ENCODE results near the gene SLC31A2.

Gene SLC31A2

GRCh38 chr9:113158446-113158845 is 7.6 kb downstream of the SLC31A2 start:
- TF ChIP-seq, protein P1, sequence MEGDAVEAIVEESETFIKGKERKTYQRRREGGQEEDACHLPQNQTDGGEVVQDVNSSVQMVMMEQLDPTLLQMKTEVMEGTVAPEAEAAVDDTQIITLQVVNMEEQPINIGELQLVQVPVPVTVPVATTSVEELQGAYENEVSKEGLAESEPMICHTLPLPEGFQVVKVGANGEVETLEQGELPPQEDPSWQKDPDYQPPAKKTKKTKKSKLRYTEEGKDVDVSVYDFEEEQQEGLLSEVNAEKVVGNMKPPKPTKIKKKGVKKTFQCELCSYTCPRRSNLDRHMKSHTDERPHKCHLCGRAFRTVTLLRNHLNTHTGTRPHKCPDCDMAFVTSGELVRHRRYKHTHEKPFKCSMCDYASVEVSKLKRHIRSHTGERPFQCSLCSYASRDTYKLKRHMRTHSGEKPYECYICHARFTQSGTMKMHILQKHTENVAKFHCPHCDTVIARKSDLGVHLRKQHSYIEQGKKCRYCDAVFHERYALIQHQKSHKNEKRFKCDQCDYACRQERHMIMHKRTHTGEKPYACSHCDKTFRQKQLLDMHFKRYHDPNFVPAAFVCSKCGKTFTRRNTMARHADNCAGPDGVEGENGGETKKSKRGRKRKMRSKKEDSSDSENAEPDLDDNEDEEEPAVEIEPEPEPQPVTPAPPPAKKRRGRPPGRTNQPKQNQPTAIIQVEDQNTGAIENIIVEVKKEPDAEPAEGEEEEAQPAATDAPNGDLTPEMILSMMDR (tag by site-specific recombination; IDR thresholded peaks at IDR 0.05): no peak
- TF ChIP-seq, protein P2, sequence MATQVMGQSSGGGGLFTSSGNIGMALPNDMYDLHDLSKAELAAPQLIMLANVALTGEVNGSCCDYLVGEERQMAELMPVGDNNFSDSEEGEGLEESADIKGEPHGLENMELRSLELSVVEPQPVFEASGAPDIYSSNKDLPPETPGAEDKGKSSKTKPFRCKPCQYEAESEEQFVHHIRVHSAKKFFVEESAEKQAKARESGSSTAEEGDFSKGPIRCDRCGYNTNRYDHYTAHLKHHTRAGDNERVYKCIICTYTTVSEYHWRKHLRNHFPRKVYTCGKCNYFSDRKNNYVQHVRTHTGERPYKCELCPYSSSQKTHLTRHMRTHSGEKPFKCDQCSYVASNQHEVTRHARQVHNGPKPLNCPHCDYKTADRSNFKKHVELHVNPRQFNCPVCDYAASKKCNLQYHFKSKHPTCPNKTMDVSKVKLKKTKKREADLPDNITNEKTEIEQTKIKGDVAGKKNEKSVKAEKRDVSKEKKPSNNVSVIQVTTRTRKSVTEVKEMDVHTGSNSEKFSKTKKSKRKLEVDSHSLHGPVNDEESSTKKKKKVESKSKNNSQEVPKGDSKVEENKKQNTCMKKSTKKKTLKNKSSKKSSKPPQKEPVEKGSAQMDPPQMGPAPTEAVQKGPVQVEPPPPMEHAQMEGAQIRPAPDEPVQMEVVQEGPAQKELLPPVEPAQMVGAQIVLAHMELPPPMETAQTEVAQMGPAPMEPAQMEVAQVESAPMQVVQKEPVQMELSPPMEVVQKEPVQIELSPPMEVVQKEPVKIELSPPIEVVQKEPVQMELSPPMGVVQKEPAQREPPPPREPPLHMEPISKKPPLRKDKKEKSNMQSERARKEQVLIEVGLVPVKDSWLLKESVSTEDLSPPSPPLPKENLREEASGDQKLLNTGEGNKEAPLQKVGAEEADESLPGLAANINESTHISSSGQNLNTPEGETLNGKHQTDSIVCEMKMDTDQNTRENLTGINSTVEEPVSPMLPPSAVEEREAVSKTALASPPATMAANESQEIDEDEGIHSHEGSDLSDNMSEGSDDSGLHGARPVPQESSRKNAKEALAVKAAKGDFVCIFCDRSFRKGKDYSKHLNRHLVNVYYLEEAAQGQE (tag by site-specific recombination; IDR thresholded peaks at IDR 0.05): no peak
- TF ChIP-seq ZNF529 (tag by site-specific recombination; IDR thresholded peaks at IDR 0.05; ENCODE audit: insufficient replicate concordance): no peak
- TF ChIP-seq, protein P3, sequence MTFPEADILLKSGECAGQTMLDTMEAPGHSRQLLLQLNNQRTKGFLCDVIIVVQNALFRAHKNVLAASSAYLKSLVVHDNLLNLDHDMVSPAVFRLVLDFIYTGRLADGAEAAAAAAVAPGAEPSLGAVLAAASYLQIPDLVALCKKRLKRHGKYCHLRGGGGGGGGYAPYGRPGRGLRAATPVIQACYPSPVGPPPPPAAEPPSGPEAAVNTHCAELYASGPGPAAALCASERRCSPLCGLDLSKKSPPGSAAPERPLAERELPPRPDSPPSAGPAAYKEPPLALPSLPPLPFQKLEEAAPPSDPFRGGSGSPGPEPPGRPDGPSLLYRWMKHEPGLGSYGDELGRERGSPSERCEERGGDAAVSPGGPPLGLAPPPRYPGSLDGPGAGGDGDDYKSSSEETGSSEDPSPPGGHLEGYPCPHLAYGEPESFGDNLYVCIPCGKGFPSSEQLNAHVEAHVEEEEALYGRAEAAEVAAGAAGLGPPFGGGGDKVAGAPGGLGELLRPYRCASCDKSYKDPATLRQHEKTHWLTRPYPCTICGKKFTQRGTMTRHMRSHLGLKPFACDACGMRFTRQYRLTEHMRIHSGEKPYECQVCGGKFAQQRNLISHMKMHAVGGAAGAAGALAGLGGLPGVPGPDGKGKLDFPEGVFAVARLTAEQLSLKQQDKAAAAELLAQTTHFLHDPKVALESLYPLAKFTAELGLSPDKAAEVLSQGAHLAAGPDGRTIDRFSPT (tag by site-specific recombination; IDR thresholded peaks at IDR 0.05): no peak
- Histone ChIP-seq H3K4me3 (ENCODE audit: low read depth, low read length) (no peak overlapping the region), H3K27ac (ENCODE audit: extremely low read depth, low read depth, low read length) (no peak overlapping the region), H3K4me1 (ENCODE audit: control insufficient read depth, insufficient read depth, low read length) (no peaks in the 10 kb centered on the region), H3K36me3 (ENCODE audit: control insufficient read depth in 2 of 2, insufficient read depth in 1 of 2, low read length in 2 of 2) (peaks cover 0 to 38% of the 10 kb centered on the region in 2 experiments; a peak in 2 of 3 replicates), H3K9me3 (ENCODE audit: control insufficient read depth, insufficient read depth, low read depth, low read length) (no peaks in the 10 kb centered on the region)
- ChIA-PET CTCF (interaction anchor here (1.0 kb wide), 1 partner anchor 251 kb away, joined by 3 read pairs; no protein-coding TSS in a partner anchor), POLR2A (no interaction called here)

GRCh38 chr9:113160571-113160970 is 9.8 kb downstream of the SLC31A2 start:
- ChIA-PET CTCF (no interaction called here), POLR2A (no interaction called here)
- Histone ChIP-seq H3K27ac (ENCODE audit: extremely low read depth, low read depth, low read length) (no peak overlapping the region), H3K36me3 (ENCODE audit: control insufficient read depth in 2 of 2, insufficient read depth in 1 of 2, low read length in 2 of 2) (peaks cover 0 to 59% of the 10 kb centered on the region in 2 experiments; a peak in 2 of 3 replicates), H3K4me3 (ENCODE audit: low read depth, low read length) (no peak overlapping the region), H3K9me3 (ENCODE audit: control insufficient read depth, insufficient read depth, low read depth, low read length) (no peaks in the 10 kb centered on the region), H3K4me1 (ENCODE audit: control insufficient read depth, insufficient read depth, low read length) (no peaks in the 10 kb centered on the region)
- TF ChIP-seq GLI2 (tag by site-specific recombination; IDR thresholded peaks at IDR 0.05; ENCODE audit: borderline replicate concordance, low read depth): no peak

DNA sequence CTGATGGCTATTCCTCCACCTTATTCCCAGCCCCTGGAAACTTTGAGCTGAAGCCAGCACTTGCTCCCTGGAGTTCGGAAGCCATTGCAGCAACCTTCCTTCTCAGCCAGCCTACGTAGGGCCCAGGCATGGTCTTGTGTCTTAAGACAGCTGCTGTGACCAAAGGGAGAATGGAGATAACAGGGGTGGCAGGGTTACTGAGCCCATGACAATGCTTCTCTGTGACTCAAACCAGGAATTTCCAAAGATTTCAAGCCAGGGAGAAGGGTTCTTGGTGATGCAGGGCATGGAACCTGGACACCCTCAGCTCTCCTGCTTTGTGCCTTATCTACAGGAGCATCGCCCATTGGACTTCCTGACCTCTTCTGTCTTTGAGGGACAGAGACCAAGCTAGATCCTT is 12.2 kb downstream of the SLC31A2 start:
- CTCF ChIA-PET: interaction anchor here (0.9 kb wide), 1 partner anchor 493 kb away, joined by 4 read pairs; no protein-coding TSS in a partner anchor
- H3K36me3 ChIP-seq (ENCODE audit: control insufficient read depth in 2 of 2, insufficient read depth in 1 of 2, low read length in 2 of 2): peaks cover 6 to 83% of the 10 kb centered on the region in 2 experiments

More for the DNA sequence above, 12.2 kb downstream of the SLC31A2 start:
- POLR2A ChIA-PET: interaction anchor here (1.2 kb wide), 1 partner anchor 12 kb away, joined by 3 read pairs; the partner anchor contains the start of gene SLC31A2
- TF ChIP-seq ZNF48 (tag by site-specific recombination; IDR thresholded peaks at IDR 0.05): no peak
- TF ChIP-seq RBAK (tag by site-specific recombination; IDR thresholded peaks at IDR 0.05): no peak
- TF ChIP-seq, protein P4, sequence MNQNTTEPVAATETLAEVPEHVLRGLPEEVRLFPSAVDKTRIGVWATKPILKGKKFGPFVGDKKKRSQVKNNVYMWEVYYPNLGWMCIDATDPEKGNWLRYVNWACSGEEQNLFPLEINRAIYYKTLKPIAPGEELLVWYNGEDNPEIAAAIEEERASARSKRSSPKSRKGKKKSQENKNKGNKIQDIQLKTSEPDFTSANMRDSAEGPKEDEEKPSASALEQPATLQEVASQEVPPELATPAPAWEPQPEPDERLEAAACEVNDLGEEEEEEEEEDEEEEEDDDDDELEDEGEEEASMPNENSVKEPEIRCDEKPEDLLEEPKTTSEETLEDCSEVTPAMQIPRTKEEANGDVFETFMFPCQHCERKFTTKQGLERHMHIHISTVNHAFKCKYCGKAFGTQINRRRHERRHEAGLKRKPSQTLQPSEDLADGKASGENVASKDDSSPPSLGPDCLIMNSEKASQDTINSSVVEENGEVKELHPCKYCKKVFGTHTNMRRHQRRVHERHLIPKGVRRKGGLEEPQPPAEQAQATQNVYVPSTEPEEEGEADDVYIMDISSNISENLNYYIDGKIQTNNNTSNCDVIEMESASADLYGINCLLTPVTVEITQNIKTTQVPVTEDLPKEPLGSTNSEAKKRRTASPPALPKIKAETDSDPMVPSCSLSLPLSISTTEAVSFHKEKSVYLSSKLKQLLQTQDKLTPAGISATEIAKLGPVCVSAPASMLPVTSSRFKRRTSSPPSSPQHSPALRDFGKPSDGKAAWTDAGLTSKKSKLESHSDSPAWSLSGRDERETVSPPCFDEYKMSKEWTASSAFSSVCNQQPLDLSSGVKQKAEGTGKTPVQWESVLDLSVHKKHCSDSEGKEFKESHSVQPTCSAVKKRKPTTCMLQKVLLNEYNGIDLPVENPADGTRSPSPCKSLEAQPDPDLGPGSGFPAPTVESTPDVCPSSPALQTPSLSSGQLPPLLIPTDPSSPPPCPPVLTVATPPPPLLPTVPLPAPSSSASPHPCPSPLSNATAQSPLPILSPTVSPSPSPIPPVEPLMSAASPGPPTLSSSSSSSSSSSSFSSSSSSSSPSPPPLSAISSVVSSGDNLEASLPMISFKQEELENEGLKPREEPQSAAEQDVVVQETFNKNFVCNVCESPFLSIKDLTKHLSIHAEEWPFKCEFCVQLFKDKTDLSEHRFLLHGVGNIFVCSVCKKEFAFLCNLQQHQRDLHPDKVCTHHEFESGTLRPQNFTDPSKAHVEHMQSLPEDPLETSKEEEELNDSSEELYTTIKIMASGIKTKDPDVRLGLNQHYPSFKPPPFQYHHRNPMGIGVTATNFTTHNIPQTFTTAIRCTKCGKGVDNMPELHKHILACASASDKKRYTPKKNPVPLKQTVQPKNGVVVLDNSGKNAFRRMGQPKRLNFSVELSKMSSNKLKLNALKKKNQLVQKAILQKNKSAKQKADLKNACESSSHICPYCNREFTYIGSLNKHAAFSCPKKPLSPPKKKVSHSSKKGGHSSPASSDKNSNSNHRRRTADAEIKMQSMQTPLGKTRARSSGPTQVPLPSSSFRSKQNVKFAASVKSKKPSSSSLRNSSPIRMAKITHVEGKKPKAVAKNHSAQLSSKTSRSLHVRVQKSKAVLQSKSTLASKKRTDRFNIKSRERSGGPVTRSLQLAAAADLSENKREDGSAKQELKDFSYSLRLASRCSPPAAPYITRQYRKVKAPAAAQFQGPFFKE (tag by site-specific recombination; IDR thresholded peaks at IDR 0.05; ENCODE audit: borderline replicate concordance): no peak
- Histone ChIP-seq H3K4me3 (ENCODE audit: low read depth, low read length) (no peak overlapping the region), H3K27ac (ENCODE audit: extremely low read depth, low read depth, low read length) (no peak overlapping the region), H3K4me1 (ENCODE audit: control insufficient read depth, insufficient read depth, low read length) (no peaks in the 10 kb centered on the region), H3K9me3 (ENCODE audit: control insufficient read depth, insufficient read depth, low read depth, low read length) (no peaks in the 10 kb centered on the region)

All from HEK293 (cell line).